Activated naive CD8-positive, alpha-beta T cell treated with anti-CD3 and anti-CD28 coated beads, Interleukin-2, amount 50 U/mL, for 24 hours (primary cell): ENCODE measurements around the gene KRT23.

Source experiments
- ATAC-seq: fragments of 150-1000 bp; cut with Tn5 transposase; one replicate; pipeline ENCODE4 v1.10.0; 2021
- DNase-seq: peaks from one replicate; pipeline ENCODE4 v3.0.0; 2021
- H3K27ac Mint-ChIP-seq: one replicate; pipeline ENCODE4 v1.8.0; 2021; ENCODE audit warnings: mild to moderate bottlenecking, mixed read lengths
- H3K27me3 Mint-ChIP-seq: one replicate; pipeline ENCODE4 v1.8.0; 2021; ENCODE audit warnings: mixed read lengths
- H3K36me3 Mint-ChIP-seq: one replicate; pipeline ENCODE4 v1.8.0; 2021; ENCODE audit warnings: low read depth, mixed read lengths
- H3K4me1 Mint-ChIP-seq: one replicate; pipeline ENCODE4 v1.8.0; 2021; ENCODE audit warnings: mixed read lengths
- H3K4me3 Mint-ChIP-seq: one replicate; pipeline ENCODE4 v1.8.0; 2021; ENCODE audit warnings: mild to moderate bottlenecking, moderate library complexity, mixed read lengths
- H3K9me3 Mint-ChIP-seq: one replicate; pipeline ENCODE4 v1.8.0; 2021; ENCODE audit warnings: mixed read lengths

Gene KRT23

DNA sequence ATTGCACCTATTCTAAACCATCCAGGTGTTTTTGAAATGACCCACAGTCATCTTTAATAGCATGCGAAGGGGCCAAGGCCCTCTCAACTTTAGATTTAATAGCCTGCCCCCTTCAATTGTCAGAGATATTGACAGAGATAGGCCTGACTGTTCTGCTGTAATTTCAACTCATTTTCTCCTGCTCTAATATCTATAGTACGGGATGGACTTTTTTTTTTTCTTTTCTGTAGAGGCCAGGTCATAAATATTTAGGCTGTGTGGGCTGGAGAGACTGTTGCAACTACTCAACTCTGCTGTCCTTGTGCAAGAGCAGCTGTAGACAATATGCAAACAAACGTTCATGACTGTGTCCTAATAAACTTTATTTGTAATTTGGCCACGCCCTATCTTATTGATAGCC, 27.7 kb downstream of the KRT23 start:
- peaks cover 20% of the 10 kb centered on the region for H3K27me3 Mint-ChIP-seq
- DNase-seq (no peak), ATAC-seq (no peak)
- H3K4me3 Mint-ChIP-seq = no peak overlapping the region
- H3K27ac Mint-ChIP-seq = no peak overlapping the region
- no peaks in the 10 kb centered on the region for H3K9me3 Mint-ChIP-seq
- no peaks in the 10 kb centered on the region for H3K36me3 Mint-ChIP-seq
- no peaks in the 10 kb centered on the region for H3K4me1 Mint-ChIP-seq

DNA sequence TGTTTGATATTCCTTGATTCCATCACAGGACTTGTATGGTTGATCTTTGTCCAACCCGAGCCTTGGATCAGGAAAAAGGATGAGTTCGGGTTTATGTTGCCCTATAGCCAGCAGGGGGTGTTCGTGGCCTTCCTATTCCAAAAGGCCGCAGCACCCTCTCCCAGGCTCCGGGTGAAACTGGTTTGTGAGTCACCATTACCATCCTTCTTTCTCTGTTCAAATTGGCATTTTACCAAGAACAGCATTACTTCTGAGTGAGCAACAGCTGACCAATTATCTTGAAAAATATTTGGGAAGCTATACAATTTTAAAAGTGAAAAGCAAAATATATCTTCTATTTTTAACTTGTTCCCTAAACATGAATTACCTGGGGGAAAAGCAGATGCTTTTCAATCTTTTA, 28.1 kb downstream of the KRT23 start:
- Mint-ChIP-seq H3K4me1 (no peaks in the 10 kb centered on the region), H3K27me3 (peaks cover 24% of the 10 kb centered on the region), H3K4me3 (no peak overlapping the region), H3K36me3 (no peaks in the 10 kb centered on the region), H3K27ac (no peak overlapping the region), H3K9me3 (no peaks in the 10 kb centered on the region)
- ATAC-seq (peak; percentile 91), DNase-seq (peak; percentile 62)

DNA sequence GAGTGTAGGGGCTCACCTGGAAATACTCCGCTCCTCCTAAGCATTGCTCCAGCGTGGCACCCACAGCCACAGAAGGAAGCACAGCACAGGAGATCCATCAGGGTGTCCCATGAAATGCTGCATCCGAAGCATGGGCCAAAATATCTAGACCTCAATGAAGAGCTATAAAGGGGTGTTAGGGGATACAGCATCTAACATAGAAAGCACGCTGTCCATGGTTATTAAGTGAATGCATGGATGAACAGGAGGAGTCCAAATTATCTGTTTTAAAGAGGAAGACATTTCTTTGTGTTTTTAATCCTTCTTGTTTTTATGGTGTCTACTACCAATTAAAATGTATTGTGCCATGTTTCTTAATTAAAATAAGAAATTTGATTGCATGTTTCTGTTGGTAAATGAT, 30.8 kb downstream of the KRT23 start:
- DNase-seq = no peak
- no peaks in the 10 kb centered on the region for H3K36me3 Mint-ChIP-seq
- H3K27ac Mint-ChIP-seq = no peak overlapping the region
- H3K4me3 Mint-ChIP-seq = no peak overlapping the region
- ATAC-seq = no peak
- peaks cover 16% of the 10 kb centered on the region for H3K4me1 Mint-ChIP-seq
- H3K9me3 Mint-ChIP-seq = no peaks in the 10 kb centered on the region
- peaks cover 26% of the 10 kb centered on the region for H3K27me3 Mint-ChIP-seq

DNA sequence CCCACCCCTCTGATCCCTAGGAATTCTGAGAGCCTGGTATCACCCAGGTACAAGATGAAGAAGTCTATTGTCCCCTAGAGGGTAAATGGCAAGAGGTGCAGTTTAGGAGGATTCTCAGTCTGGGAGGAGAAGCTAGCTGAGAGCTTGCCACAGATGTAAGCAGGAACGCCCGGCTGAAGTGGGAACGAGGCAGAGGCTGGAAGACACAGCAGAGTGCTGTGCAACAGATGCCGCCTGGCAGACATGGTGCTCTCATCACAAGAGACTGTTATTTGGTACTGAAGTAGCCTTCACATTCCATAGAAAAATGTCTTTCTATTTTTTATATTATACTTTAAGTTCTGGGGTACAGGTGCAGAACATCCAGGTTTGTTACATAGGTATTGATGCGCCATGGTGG, 32.1 kb downstream of the KRT23 start:
- Mint-ChIP-seq H3K9me3 (no peaks in the 10 kb centered on the region), H3K4me1 (peaks cover 16% of the 10 kb centered on the region), H3K27me3 (peaks cover 33% of the 10 kb centered on the region), H3K36me3 (no peaks in the 10 kb centered on the region), H3K4me3 (no peak overlapping the region), H3K27ac (no peak overlapping the region)
- DNase-seq (no peak), ATAC-seq (no peak)

DNA sequence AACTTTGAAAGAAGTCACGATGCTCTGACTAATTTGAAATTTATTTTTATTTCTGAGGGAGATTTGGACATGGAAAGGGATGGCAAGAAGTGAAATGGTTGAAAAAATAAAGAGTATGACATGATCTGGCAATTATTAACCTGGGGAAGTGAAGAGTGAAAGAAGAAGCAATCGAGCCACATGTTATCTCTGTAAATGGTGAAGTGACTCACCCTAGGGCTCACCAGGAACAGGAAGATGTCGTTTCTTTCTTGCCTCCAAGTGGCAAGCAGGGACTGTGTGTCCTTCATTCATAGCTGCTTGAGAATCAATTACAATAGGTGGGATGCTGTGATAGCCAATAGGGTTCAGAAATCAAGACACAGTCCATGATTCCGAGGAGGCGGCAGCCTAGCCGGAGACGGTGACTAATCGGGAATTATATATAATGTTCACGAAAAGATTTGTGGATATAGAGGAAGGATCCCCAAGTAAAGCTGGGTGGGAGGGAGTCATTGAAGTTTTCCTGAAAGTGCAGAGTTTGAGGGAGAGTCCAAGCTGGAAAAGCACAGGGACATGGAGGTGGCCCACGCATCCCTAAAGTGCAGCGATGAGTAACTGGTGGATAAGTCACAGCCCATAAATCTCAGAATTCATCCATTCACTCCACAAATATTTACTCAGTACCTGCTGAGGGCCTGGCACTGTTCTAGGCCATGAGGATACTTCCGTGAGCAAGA, 34.2 kb downstream of the KRT23 start:
- Mint-ChIP-seq H3K9me3 (no peaks in the 10 kb centered on the region), H3K27ac (no peak overlapping the region), H3K27me3 (peaks cover 31% of the 10 kb centered on the region), H3K36me3 (no peaks in the 10 kb centered on the region), H3K4me1 (peaks cover 16% of the 10 kb centered on the region), H3K4me3 (no peak overlapping the region)
- ATAC-seq (no peak), DNase-seq (no peak)

DNA sequence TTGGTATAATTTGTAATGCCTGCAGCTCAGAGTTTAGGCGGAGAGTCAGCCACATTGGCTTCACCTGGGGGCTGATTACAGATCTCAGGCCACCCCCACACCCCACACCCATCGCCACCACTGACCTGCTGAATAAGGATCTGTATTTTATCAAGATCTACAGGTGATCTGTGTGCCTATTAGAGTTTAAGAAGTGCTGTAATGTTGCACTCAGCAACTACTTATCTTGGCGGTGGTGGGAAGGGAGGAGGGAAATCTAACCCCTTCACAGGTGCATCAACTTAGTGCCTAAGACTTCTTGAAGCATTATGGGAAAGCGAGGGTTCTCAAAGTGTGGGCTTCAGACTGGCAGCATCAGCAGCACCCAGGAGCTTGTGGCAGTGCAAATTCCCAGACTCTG, 34.9 kb downstream of the KRT23 start:
- DNase-seq (no peak), ATAC-seq (no peak)
- Mint-ChIP-seq H3K4me3 (no peak overlapping the region), H3K27me3 (peaks cover 24% of the 10 kb centered on the region), H3K9me3 (no peaks in the 10 kb centered on the region), H3K27ac (no peak overlapping the region), H3K36me3 (no peaks in the 10 kb centered on the region), H3K4me1 (peaks cover 16% of the 10 kb centered on the region)

DNA sequence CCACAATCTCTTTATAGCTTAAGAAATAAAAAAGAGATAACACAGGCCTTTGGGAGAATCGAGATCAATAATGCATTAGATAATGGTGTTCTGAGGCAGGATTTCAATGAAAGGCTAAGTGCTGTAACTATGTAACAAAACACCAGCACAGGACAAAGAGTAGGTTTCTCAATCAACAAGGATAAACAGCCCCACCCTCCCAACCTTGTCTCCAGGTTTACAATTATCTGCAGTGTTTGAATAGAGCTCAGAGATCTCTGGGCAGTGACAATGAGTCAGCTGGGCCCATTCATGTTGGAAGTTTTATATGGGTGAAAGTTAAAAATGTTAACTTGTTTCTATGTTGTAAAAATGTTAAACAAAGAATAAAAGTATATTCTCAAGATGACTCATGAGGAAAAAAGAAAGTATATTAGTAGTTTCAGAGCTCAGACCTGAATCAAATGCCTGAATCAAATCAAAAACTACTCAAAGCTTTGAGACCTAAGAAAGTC, 35.4 kb downstream of the KRT23 start:
- H3K27me3 Mint-ChIP-seq = peaks cover 22% of the 10 kb centered on the region
- H3K27ac Mint-ChIP-seq = no peak overlapping the region
- no peak for DNase-seq
- no peaks in the 10 kb centered on the region for H3K9me3 Mint-ChIP-seq
- no peaks in the 10 kb centered on the region for H3K36me3 Mint-ChIP-seq
- no peak overlapping the region for H3K4me3 Mint-ChIP-seq
- ATAC-seq = no peak
- H3K4me1 Mint-ChIP-seq = peaks cover 16% of the 10 kb centered on the region

DNA sequence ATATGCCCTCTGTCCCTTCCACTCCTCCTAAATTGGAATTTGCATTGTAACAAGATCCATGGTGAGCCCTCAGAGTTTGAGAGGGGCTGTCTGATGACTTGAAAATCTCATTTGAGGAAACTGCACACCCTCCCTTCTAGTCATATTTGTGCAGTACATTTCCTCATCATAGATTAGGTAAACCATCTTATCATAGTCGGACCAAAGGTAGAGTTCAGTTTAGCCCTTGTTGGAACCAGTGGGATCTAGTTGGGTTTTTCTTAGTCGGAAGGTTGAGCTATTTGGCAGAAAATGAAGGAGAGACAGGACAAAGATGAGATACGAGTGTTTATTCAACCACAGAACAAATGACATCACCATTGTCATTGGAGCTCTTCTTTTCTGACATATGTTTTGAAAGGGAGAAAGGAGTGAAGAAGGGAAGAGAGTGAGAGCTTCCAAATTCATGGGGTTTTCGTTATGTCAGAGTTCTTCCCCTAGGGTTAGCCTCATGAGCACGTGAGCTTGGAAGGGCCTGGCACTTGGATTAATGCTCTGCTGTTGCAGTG, 36.6 kb downstream of the KRT23 start:
- no peaks in the 10 kb centered on the region for H3K9me3 Mint-ChIP-seq
- ATAC-seq (no peak), DNase-seq (no peak)
- H3K27me3 Mint-ChIP-seq = peaks cover 19% of the 10 kb centered on the region
- no peak overlapping the region for H3K4me3 Mint-ChIP-seq
- no peak overlapping the region for H3K27ac Mint-ChIP-seq
- H3K36me3 Mint-ChIP-seq = no peaks in the 10 kb centered on the region
- H3K4me1 Mint-ChIP-seq = peaks cover 16% of the 10 kb centered on the region

DNA sequence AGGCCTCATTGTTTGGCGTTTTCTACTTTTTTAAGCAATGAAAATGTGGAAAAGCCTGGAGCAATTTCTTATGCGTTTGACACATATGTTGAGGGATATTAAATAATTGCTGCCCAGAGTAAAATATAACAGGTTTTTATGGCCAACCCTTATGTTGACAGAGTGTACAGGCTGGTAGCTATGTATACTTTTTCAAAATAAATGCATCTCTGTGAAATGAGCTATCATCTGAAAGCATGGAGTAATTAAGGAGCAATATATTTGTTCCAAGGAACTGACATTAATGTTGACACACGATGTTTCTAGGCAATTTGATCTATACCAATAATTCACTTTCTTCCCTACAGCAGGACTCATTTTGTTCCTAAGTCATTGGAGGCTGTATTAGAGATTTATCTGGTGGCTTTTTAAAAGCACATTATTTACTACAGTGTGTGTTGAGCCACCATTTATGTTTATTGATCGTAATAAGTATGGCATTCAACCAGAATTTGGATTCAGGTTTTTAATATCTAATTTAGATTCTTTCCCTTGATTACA, 40.5 kb downstream of the KRT23 start:
- Mint-ChIP-seq H3K27me3 (peaks cover 30% of the 10 kb centered on the region), H3K36me3 (no peaks in the 10 kb centered on the region), H3K4me1 (peaks cover 2% of the 10 kb centered on the region), H3K27ac (no peak overlapping the region), H3K9me3 (no peaks in the 10 kb centered on the region), H3K4me3 (no peak overlapping the region)
- no peak for ATAC-seq
- DNase-seq = no peak

DNA sequence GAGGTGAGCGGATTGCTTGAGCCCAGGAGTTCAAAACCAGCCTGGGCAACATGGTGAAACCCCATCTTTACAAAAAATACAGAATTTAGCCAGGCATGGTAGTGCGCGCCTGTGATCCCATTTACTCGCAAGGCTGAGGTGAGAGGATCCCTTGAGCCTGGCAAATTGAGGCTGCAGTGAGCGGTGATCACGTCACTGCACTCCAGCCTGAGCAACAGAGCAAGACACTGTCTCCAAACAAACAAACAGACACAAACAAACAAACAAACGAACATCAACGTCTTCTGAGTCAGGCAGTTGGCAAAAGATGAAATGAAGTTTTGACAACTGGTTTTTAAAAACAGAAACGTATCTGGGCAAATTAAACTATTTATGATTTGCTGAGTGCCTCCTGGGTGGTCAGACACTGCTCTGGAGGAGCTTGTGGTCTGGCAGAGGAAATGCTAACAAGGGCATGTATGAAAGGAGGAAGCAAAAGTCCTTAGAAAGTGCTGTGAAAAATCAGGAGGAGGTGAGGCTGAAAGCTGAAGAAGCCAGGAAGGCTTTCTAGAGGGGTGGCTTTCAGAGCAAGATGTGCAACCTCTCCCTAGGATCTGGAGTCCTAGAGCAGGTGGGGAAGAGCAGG, 42.2 kb downstream of the KRT23 start:
- ATAC-seq = no peak
- DNase-seq = no peak
- Mint-ChIP-seq H3K36me3 (no peaks in the 10 kb centered on the region), H3K4me3 (no peak overlapping the region), H3K27ac (no peak overlapping the region), H3K4me1 (no peaks in the 10 kb centered on the region), H3K27me3 (peaks cover 29% of the 10 kb centered on the region), H3K9me3 (no peaks in the 10 kb centered on the region)

DNA sequence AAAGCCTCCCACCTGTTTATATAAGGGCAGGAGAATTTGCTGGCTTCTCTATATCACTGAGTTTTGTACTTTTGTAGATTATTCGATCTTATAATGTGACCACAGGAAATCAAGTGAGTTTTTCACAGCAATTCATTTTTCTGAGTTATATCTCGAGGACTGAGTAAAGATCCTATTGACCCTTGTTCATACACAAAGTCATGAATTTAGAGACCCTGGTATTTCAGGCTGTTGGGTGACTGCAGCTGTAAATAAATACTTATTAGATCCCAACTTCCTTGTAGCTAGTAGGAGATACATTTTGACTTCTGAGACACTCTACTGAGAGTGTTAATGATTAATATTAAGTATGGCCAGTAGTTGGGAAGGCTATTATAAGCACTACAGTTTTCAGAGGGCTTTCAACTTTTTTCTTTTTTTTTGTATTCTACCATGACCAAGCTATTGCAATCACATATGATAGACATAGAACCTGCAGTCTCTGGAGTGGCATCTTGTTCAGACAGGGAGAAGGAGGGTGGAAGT, 49.2 kb downstream of the KRT23 start:
- Mint-ChIP-seq H3K9me3 (no peaks in the 10 kb centered on the region), H3K4me1 (no peaks in the 10 kb centered on the region), H3K27ac (no peak overlapping the region), H3K27me3 (peaks cover 50% of the 10 kb centered on the region), H3K36me3 (no peaks in the 10 kb centered on the region), H3K4me3 (no peak overlapping the region)
- DNase-seq (no peak), ATAC-seq (no peak)

DNA sequence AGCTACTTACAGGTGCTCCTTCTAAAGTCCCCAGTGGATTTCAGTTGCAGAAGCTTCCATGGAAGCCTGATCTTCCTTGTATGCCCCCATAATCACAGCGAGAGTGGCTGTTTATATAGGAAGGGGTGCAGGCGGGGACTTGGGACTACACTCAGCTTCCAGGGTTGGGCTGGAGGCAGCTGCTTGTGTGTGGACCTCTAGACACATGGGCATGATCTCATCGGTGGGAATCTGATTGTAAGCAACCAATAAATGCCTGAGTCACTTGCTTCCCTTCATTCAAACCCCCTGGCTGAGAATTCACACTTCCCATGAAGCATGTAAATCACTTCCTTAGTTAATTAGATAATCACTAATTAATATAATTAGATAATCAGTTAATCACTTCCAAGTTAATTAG, 51.4 kb downstream of the KRT23 start:
- Mint-ChIP-seq H3K27me3 (peaks cover 38% of the 10 kb centered on the region), H3K9me3 (no peaks in the 10 kb centered on the region), H3K27ac (no peak overlapping the region), H3K36me3 (no peaks in the 10 kb centered on the region), H3K4me1 (no peaks in the 10 kb centered on the region), H3K4me3 (no peak overlapping the region)
- no peak for ATAC-seq
- no peak for DNase-seq

DNA sequence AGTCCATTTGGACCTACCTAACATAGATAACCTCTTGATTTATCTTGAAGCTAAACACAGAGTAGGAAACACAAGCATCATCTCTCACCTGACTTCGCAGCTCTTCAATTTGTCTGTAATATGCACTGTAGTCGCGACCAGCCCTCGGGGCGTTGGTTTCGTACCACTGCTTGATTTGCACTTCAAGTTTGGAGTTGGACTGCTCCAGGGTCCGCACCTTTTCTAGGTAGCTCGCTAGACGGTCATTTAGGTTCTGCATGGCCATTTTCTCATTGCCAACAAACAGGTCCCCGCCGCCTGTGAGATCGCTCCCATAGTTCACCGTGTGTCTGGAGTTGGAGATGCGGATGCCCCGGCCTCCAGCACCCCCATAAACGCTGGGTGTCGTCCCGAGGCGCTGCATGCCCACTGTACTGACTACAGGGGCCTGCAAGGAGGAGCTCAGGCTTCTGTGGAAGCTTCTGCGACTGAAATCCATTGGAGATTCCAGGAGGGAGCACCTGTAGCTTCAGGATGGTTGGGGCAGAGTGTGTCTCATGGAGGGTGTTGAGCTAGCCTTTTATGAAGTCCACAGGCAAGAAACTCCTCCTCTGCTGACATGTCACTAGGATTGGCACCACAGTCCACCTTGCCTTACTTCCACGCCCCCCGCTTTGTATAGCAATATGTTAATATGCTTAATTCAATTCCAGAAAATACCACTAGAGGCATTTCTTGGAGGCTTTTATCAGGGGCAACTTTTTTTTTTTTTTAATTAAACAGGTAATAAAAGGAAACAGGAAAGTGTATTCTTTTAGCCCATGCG, 52.5 kb downstream of the KRT23 start, which contains the start of gene KRT20:
TSS of gene KRT20 (minus strand) at position 535 of the 805 bp plus-strand sequence. CDS start at position 478, 57 bp downstream.
- Mint-ChIP-seq H3K36me3 (no peaks in the 10 kb centered on the region), H3K4me1 (no peaks in the 10 kb centered on the region), H3K27ac (no peak within 1 kb of the TSS), H3K4me3 (no peak within 1 kb of the TSS), H3K27me3 (peaks cover 34% of the 10 kb centered on the region), H3K9me3 (no peaks in the 10 kb centered on the region)
- no peak for DNase-seq
- ATAC-seq = no peak

DNA sequence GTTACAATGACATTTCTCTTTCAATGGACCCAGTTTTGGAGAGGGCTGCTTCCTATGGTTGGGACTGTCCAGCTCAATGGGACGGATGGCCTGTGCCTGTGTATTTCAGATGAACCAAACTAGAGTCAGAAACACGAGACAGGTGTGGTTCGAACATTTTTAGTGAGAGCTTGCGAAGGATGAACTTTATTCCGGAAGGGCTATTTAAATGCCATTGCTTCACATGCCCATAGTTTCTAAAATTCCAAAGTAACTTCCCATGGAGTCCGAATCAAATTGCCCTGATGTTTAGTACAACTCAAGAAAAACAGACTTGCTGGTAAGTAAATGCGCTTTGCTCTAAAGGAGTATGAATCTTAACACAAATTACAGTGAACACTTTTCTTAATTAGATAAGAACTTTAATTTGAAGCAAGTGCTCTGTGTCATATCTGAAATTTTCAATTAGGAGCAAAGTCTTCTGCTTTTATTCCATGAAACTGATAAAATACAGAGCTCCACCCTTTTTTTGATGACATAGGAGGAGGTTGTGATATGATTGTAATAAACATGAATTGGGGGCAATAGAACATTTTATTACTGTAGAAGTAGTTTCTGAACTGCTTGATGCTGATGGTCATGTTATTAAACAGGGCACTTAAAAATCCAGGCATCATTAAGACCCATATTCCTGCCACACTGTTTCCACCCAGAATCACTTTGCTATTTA, 53.7 kb downstream of the KRT23 start:
- H3K4me1 Mint-ChIP-seq = no peaks in the 10 kb centered on the region
- H3K4me3 Mint-ChIP-seq = no peak overlapping the region
- DNase-seq (no peak), ATAC-seq (no peak)
- H3K9me3 Mint-ChIP-seq = no peaks in the 10 kb centered on the region
- H3K36me3 Mint-ChIP-seq = no peaks in the 10 kb centered on the region
- H3K27me3 Mint-ChIP-seq = peaks cover 27% of the 10 kb centered on the region
- no peak overlapping the region for H3K27ac Mint-ChIP-seq
